HCT116 (cell line): ENCODE measurements around the gene KCNA4.

Source experiments
- CTCF ChIP-seq, 3 experiments: fragments of 200-600 bp in 1 of 3; sonication (generic) in 1 of 3; IDR thresholded peaks in 2 of 3; conservative IDR thresholded peaks in 1 of 3; 2 replicates each; pipeline ENCODE4 v1.5.1; 2012 to 2017; ENCODE audit warnings: low read depth in 2 of 3, low read length in 2 of 3, antibody characterized with exemption in 1 of 3, borderline replicate concordance in 1 of 3, control low read depth in 1 of 3, mild to moderate bottlenecking in 1 of 3, mixed read lengths in 1 of 3, mixed run types in 1 of 3, moderate library complexity in 1 of 3; ENCODE audit not compliant: insufficient read depth in 1 of 3
- EZH2 ChIP-seq: fragments of 200-600 bp; sonication (generic); IDR thresholded peaks from 2 replicates; pipeline ENCODE4 v1.6.1; 2017; ENCODE audit warnings: antibody characterized with exemption, mixed run types
- EZH2phosphoT487 ChIP-seq: fragments of 200-600 bp; IDR thresholded peaks from 2 replicates; pipeline ENCODE4 v1.6.1; 2018; ENCODE audit warnings: antibody characterized with exemption, borderline replicate concordance
- POLR2A ChIP-seq: IDR thresholded peaks from 2 replicates; pipeline ENCODE4 v1.7.0; 2011; ENCODE audit warnings: borderline replicate concordance; ENCODE audit not compliant: insufficient read depth, insufficient read length; ENCODE audit errors: extremely low read depth
- POLR2AphosphoS5 ChIP-seq: IDR thresholded peaks from 2 replicates; pipeline ENCODE4 v1.6.1; 2011; ENCODE audit warnings: mild to moderate bottlenecking, low read depth, low read length, moderate library complexity
- SIN3A ChIP-seq: IDR thresholded peaks from 2 replicates; pipeline ENCODE4 v1.6.1; 2012; ENCODE audit warnings: low read depth
- SP1 ChIP-seq: IDR thresholded peaks from 2 replicates; pipeline ENCODE4 v1.6.1; 2012; ENCODE audit warnings: low read depth
- ZNF274 ChIP-seq: fragments of 200-500 bp; sonication (Bioruptor generic); IDR thresholded peaks from 2 replicates; pipeline ENCODE4 v1.6.1; 2014; ENCODE audit warnings: mild to moderate bottlenecking, low read depth, low read length, inconsistent platforms
- TF ChIP-seq, protein P1 (sequence below): IDR thresholded peaks from 2 replicates; pipeline ENCODE4 v1.6.1; 2012

DNA sequence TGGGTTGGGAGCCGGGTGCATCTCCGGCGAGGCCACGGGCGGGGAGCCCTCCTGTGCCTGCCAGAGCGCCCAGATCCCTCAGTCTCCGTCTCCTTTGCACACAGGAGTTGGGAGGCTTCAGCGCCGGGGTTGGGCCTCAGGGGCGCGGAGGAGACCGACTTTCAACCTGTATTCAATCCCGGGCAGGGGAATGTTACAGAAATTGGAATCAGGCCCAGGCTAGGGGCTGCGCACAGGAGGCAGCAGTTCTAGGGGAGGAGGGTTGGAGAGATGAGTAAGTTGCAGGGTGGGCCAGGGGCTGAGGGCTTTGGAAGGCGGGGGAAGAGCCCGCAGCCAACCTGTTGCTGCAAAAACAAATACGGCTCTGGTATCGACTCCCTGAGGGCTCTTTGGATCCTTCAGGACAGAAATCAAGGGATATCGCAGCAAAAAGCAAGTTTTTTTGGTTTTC lies 640 bp upstream of the KCNA4 start:
- TF ChIP-seq POLR2AphosphoS5 (no peak), CTCF (IDR thresholded peaks at IDR 0.05 in 2 of 3, conservative IDR thresholded peaks at IDR 0.05 in 1 of 3; ENCODE audit: borderline replicate concordance in 1 of 3, insufficient read depth in 1 of 3, low read depth in 2 of 3, low read length in 2 of 3) (no peak), SIN3A (no peak), EZH2phosphoT487 (no peak), ZNF274 (no peak), POLR2A (no peak), SP1 (no peak), EZH2 (no peak)
- TF ChIP-seq, protein P1, sequence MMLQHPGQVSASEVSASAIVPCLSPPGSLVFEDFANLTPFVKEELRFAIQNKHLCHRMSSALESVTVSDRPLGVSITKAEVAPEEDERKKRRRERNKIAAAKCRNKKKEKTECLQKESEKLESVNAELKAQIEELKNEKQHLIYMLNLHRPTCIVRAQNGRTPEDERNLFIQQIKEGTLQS = no peak
